Cardiac muscle cell (in vitro differentiated cells and primary cell): ENCODE results near the gene SYT1. TPM values are rescaled to one million over a fixed set of nuclear protein-coding genes. Genes with fewer than 3 reads are reported as not detected.
"Not testable (repeated sequence)": the region's sequence is repeated elsewhere in the genome, so short reads cannot be mapped to it uniquely, and the experiment has no call there.

ENCODE experiments used
- DNase-seq, 2 donors: peaks; one replicate each; pipeline versions ENCODE4 v3.0.0 to v3.0.0-alpha.2; 2010 to 2017; ENCODE audit warnings: low read depth in 1 of 2, low spot score in 1 of 2
- H3K27ac ChIP-seq: fragments of 200-600 bp; sonication (generic); 2 replicates; pipeline ENCODE4 v1.5.1; 2016
- H3K27me3 ChIP-seq: fragments of 200-600 bp; sonication (generic); 2 replicates; pipeline ENCODE4 v1.6.0; 2016; ENCODE audit warnings: control low read depth
- H3K36me3 ChIP-seq: fragments of 200-600 bp; sonication (generic); 2 replicates; pipeline ENCODE4 v1.5.1; 2016; ENCODE audit warnings: control low read depth
- H3K4me1 ChIP-seq: fragments of 200-600 bp; sonication (generic); 2 replicates; pipeline ENCODE4 v1.8.1; 2017; ENCODE audit warnings: low read depth, mild to moderate bottlenecking, mixed run types
- H3K4me3 ChIP-seq: fragments of 200-600 bp; sonication (generic); 2 replicates; pipeline ENCODE4 v1.5.1; 2016; ENCODE audit warnings: mild to moderate bottlenecking
- H3K9me3 ChIP-seq: fragments of 200-600 bp; sonication (generic); 2 replicates; pipeline ENCODE4 v1.5.1; 2017; ENCODE audit warnings: low read depth, mild to moderate bottlenecking, control low read depth
- CTCF ChIP-seq: IDR thresholded peaks from 2 replicates; pipeline ENCODE4 v1.5.1; 2012; ENCODE audit warnings: low read depth, mild to moderate bottlenecking, low read length
- polyA plus RNA-seq: library from polyadenylated mRNA; unstranded; fragments of >200 nt; fragmentation: Nextera tagmentation; extraction: Ambion mirVana; gene quantifications from 2 replicates; pipeline ENCODE4 v1.2.1, GENCODE V29; 2016
- total RNA-seq: library from RNA; depleted of rRNA; stranded (reverse); fragments of >200 nt; gene quantifications from 2 replicates; pipeline ENCODE4 v1.2.3, GENCODE V29; 2016

SYT1 gene
- total and polyA plus RNA-seq, 2 experiments from 2014 or later = 0.50 to 0.66 TPM

GRCh38 chr12:79020106-79020505 is 155.5 kb downstream of the SYT1 start:
- Histone ChIP-seq H3K4me1 (no peaks in the 10 kb centered on the region), H3K9me3 (no peaks in the 10 kb centered on the region), H3K27me3 (no peaks in the 10 kb centered on the region), H3K4me3 (no peak overlapping the region), H3K27ac (no peak overlapping the region), H3K36me3 (no peaks in the 10 kb centered on the region)
- no peak for TF ChIP-seq CTCF
- no peak for DNase-seq

GRCh38 chr12:79021021-79021420 is 156.4 kb downstream of the SYT1 start:
- Histone ChIP-seq H3K4me3 (no peak overlapping the region), H3K4me1 (no peaks in the 10 kb centered on the region), H3K27me3 (no peaks in the 10 kb centered on the region), H3K27ac (no peak overlapping the region), H3K9me3 (no peaks in the 10 kb centered on the region), H3K36me3 (no peaks in the 10 kb centered on the region)
- DNase-seq = no peak
- no peak for TF ChIP-seq CTCF

GRCh38 chr12:79023261-79023660 is 158.7 kb downstream of the SYT1 start:
- no peak overlapping the region for H3K4me3 ChIP-seq
- no peaks in the 10 kb centered on the region for H3K4me1 ChIP-seq
- H3K27me3 ChIP-seq = no peaks in the 10 kb centered on the region
- no peak for DNase-seq
- H3K9me3 ChIP-seq = no peaks in the 10 kb centered on the region
- TF ChIP-seq CTCF = no peak
- no peak overlapping the region for H3K27ac ChIP-seq
- H3K36me3 ChIP-seq = no peaks in the 10 kb centered on the region

GRCh38 chr12:79023784-79024183 is 159.2 kb downstream of the SYT1 start:
- Histone ChIP-seq H3K27me3 (no peaks in the 10 kb centered on the region), H3K9me3 (no peaks in the 10 kb centered on the region), H3K27ac (no peak overlapping the region), H3K36me3 (no peaks in the 10 kb centered on the region), H3K4me3 (no peak overlapping the region), H3K4me1 (no peaks in the 10 kb centered on the region)
- DNase-seq = no peak
- no peak for TF ChIP-seq CTCF

- DNase-seq = no peak
- H3K4me1 ChIP-seq = no peaks in the 10 kb centered on the region
- TF ChIP-seq CTCF = no peak
- H3K36me3 ChIP-seq = no peaks in the 10 kb centered on the region
- no peak overlapping the region for H3K27ac ChIP-seq
- H3K9me3 ChIP-seq = no peaks in the 10 kb centered on the region
- no peaks in the 10 kb centered on the region for H3K27me3 ChIP-seq
- H3K4me3 ChIP-seq = no peak overlapping the region
These were observed 169.2 kb downstream of the SYT1 start for GRCh38 chr12:79033788-79034187.

- H3K36me3 ChIP-seq, H3K27ac ChIP-seq, H3K27me3 ChIP-seq, H3K4me1 ChIP-seq, H3K4me3 ChIP-seq, DNase-seq, H3K9me3 ChIP-seq: not testable (repeated sequence)
These were observed 180.2 kb downstream of the SYT1 start for GRCh38 chr12:79044748-79045147.

- H3K9me3 ChIP-seq, H3K4me1 ChIP-seq, H3K27ac ChIP-seq, DNase-seq, H3K36me3 ChIP-seq, H3K27me3 ChIP-seq: not testable (repeated sequence)
- H3K4me3 ChIP-seq = peak overlapping the region; percentile 20
These were observed 180.7 kb downstream of the SYT1 start for GRCh38 chr12:79045149-79045703.
